T-helper 9 cell (primary cell): ENCODE data around the gene SIK2.
"Not testable (repeated sequence)": the region's sequence is repeated elsewhere in the genome, so short reads cannot be mapped to it uniquely, and the experiment has no call there.

ENCODE experiments used
- DNase-seq: peaks from one replicate; pipeline ENCODE4 v3.0.0-alpha.2; 2020

The SIK2 gene

DNA sequence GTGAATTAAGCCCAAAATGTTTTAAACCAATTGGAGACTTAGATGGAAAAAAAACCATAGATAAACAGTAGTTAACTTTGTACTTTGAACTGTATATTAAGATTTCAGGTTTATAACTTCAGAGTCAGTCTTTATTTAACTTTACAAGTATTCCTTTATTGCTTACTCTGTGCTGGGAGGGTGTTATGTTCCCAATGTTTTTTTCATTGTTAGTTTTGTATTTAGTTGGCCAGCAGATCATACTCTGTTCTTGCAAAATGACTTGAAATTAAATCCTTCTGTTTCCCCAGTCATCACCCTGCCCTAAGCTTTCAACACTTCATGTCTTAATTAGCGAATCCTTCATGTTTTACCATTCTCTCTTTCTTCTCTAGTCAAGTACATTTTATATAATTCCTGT, 25.3 kb downstream of the SIK2 start:
- no peak for DNase-seq

DNA sequence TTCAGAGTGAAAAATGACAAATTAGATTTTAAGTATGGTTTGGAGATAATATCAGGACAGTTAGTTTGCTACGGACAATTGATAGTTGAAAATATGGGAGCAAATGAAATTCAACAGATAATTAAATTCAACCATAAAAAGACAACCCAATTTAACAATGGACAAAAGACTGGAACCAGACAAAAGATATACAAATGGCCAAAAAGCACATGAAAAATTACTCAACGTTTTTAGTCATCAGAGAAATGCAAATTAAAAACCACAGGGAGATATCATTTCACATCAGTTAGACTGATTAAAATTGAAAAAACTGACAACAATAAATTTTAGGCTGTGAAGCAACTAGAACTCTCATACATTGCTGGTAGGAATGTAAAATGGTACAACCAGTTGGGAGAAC, 27.2 kb downstream of the SIK2 start:
- no peak for DNase-seq

DNA sequence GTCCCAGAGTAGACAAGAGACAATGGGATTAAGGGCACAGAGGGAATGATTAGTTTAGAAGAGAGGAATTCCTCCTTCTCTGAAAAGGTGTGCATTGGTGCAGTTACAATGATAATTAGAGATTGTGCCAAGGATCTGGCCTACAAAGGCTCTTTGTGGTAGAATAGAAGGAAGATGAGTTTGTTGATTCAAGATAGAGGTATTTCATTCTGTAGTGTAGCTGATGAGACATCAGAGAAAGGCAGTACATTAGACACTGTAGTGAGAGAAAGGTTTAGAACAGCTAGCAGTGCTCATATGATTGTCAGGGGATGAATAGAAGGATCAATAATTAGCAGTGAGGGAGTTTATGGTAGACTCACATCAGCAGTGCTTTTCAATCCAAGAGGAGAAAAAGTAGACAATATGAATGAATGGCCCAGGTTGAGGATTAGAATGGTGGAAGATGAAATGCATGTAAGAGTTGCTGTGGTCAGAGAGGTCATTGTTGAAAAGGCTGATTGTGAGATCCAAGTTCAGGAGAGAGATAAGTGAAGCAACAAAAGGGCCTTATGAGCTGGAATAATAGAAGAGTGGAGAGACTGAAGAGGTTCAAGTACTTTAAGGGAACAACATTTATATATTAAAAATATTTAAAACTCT, 28.9 kb downstream of the SIK2 start:
- DNase-seq: no peak

DNA sequence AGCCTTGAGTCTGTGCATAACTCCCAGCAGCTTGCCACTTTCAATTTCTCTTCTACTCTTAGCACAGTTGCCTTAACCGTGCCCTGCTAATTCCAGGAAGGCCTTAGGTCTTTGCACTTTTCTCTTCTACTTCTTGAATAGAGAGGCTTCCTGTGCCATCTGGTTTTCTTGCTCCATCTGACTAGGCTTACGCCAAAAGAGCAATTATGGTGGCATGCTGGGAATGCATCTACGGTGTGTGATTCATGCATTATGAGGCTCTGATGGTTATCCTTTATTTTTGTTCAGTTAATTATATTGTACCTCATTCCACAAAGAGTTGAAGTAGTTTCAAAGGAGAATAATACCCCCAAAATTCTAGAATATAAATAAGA, 29.4 kb downstream of the SIK2 start:
- no peak for DNase-seq

DNA sequence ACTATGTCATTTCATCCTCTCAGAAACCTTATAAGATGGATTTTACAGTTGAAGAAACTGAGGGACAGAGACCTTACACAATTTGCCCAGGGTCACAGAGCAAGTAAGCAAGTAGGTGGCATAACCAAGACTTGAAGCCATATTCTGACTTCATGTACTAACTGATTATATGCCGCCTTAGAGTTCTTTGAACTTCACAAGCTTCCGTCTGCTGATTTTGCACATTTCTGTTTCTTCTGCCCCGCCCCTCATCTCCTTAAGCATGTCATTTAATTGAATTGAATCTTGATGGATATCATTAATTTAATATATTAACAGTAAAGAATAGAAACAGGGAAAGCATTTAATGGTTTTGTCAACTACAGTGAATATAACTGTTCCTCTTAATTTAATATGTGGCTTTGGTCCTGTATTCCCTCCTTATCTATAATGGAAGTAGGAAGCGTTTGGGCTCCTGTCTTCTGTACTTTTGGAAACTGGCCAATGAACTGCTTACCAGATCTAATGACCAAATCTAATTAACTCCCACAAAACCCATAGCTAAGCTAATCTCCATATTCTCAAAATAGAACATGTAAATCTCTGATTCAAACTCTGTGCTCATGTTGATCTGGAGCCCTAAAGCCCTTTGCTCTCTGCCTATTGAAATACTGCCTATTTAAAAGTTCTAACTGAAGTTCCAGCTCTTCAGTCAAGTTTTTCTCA, 30.4 kb downstream of the SIK2 start:
- DNase-seq: no peak

DNA sequence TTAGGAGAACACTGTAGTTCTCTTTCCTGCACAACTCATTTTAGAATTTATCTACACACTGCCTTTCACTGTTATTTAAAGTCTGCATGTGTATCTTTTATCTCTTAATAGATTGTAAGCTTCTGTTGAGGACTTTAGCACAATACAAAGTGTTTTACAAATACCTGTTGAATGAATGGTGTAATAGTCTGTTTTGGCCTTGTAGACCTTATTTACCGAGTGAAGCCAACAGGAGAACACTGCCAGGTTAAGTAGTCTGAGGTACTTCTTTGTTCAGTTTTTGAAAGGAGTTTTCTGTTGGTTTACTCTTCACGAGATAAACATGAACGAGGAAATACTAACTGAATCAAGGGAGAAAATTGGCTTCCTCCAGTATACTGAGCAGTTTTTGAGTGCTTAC, 31.0 kb downstream of the SIK2 start:
- no peak for DNase-seq

DNA sequence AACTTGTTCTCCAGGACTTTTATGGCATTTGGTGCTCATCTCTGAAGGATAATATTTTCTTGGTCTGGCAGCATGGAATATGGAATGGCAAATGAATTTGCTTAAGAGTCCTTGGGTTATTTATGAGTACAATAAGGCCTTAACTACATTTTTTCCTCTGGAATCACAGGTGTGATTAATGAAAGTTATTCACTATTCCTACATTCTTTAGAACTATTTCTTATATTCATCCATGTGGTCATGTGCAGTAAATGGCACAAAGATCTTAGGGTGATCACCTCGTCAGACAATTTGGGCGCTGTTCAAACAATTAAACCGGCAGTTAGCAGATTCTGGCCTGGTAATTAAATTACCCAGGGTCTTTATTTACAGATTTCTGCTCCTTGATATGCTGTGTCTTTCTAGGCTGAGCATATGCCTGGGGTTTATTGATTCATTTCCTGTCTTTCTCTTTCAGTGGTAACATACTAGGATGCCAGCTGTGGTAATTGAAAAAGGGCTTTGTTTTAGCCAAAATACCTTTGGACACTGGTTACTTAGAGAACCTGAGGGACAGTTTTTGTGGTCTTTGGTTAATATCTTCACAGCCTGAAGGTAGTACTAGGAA, 31.6 kb downstream of the SIK2 start:
- DNase-seq: no peak

DNA sequence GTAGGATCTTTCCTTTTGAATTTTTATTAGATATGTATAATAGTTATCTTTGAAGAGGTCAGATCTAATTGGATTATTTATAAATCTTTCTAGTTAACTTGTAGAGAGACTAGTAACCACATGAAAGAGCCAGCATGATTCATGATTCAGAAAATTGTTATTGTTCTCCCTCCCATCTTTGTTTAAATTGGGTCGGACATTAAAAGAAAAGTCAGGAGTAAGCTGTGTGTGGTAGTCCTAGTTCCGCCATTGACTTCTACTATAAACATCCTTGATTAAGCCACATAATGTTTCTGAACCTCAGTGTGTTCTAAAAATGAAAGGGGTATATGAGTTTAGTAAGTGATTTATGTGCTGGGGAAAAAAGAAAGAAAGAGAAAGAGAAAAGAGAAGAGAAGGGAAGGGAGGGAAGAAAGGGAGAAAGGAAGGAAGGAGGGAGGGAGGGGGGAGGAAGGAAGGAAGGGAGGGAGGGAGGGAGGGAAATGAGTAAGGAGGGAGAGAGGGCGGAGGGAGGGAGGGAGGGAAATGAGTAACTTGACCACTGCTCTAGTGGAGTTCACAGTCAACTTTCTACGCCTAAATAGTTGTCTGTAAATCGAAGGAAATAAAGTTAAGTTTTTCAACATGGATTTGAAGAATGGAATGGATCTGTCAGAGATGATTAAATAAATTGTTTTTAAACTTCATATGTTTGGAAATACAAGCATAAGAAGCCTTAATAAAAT, 32.9 kb downstream of the SIK2 start:
- no peak for DNase-seq

DNA sequence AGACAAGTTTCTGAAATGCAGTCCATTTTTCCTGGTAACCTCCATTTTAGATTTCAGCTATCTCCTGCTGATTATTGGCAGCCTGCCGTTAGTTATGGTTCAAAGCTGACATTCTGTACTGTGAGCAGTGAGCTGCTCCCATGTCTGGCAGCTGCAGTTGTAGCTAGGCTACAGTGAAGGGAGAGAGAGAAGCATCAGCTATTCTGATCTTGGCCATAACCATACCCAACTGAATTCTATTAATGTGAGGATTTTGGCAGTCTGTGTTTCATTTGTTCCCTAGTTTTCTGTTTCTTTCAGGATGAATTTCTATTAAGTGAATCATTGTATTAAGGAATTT, 33.4 kb downstream of the SIK2 start:
- no peak for DNase-seq

DNA sequence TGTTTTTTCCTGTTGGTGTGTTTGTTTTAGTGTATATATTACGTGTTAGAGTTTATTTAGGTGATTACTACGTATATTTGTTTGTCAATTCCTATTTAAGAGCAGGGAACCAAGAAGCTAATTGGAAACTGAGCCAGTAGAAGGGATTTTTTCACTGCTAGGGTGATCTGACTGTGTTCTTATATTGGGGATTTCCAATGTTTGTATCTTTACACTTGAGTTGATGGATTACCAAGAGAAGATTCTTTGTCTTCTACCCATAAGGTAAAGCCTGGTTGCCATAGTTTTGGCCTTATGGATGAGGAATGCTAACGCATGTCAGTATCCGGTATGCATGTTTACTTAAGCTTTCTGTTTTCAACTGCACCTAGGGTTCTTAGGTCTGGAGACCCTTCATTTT, 35.6 kb downstream of the SIK2 start:
- DNase-seq: no peak

DNA sequence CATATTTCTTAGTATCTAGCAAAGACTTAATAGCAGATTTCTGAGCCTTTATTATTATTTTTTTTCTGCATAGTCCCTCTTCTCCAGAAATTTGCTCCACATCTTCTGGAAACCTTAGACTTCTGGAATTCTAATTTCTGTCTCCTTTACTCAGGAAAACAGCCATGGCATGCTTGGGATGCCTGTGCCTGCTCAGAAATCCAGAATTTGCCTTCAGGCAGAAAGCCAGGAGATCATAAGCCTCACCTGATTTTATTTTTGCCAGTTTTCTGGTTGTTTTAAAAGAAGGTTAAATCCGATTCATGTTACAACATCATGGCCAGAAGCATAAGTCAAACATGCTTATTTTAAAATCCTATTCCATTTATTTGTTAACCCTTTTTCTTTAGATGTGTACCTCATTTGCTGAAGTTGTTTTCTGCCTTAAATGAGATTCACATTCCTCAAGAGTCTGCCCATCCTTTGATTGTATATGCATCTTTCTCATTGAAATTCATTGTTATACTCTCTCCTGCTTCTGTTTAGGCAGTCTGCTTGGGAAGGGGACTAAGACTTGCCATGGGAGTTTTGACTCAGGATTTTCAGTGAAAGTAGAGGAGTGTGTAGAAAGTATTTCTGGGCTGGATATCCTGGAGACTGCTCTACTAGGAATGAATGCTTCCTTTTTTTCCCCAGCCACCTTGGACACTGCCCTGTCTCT, 37.1 kb downstream of the SIK2 start:
- DNase-seq: no peak

DNA sequence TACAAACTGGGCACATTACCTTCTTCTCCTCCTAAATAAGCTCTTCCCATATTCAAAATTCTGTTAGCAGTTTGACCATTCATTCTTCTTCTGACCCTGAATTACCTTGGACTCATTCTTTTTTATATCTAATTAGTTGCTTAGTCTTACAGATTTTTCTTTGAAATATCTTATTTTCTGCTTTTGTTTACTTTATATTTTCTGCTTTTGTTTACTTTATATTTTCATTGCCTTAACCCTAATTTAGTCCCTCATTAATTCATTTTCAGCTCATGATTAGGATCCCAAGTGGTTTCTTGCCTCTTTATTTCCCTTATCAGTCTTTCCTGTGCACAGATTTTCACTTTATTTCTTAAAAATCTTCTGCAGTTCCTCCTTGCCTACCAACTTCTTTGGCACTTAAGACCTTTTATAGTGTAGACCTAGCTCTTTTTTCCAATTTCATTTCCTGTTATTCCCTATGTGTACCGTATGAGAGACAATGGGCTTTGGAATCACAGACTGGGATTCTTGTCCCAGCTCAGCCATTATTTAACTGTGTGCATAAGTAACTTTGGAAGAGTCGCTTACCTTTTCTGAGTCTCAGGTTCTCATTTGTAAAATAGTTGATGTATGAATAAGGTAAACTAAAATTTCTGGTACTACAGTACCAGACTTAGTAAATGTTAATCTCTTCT, 39.2 kb downstream of the SIK2 start:
- DNase-seq: no peak

DNA sequence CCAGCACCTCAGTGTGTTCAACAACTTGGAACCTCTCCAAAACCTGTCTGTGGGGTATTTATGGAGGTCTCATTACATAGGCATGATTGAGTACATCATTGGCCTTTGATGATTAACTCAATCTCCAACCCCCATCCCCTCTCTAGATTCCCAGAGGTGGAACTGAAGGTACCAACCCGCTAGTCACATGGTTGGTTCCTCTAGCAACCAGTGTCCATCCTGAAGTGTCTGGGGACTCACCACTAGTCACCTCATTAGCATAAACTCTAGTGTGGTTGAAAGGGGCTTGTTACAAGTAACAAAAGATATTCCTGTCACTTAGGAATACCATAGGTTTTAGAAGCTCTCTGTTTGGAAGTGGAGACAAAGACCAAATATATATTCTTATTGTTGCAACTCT, 40.3 kb downstream of the SIK2 start:
- DNase-seq: no peak

DNA sequence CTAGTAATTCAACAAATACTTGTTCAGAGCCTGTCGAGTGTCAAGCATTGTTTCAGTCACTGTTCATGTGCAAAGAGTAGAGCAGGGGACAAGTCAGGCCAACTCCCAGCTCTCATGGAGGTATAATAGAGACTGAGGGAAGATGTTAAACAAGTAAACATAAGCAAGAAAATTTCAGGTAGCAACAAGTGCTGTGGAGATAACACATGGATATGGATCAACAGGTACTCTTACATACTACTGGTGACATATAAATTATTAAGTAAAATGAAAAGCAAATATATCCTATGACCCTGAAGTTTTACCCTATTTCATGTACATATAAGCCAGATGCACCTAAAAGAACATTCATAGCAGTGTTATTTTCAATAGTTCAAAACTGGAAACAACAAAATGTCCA, 42.7 kb downstream of the SIK2 start:
- no peak for DNase-seq

DNA sequence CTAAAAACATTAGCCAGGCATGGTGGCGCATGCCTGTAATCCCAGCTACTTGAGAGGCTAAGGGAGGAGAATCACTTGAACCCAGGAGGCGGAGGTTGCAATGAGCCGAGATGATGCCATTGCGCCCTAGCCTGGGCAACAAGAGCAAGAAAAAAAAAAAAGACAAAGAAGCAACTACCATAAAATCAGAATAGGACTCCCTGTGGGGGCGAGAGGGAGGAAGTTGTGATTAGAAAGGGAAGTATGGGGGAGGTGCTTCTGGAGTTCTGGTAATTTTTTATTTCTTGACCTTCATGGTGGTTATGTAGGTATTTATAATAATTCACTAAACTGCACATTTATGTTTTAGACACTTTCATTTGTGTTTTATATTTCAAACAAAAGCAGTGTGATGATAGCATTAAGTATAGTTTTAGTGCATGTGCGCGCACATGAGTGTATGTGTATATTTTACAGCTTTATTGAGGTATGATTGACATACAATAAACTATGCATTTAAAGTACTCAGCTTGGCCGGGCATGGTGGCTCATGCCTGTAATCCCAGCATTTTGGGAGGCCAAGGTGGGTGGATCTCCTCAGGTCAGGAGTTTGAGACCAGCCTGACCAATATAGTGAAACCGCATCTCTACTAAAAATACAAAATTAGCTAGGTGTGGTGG, 43.5 kb downstream of the SIK2 start:
- DNase-seq: no peak

DNA sequence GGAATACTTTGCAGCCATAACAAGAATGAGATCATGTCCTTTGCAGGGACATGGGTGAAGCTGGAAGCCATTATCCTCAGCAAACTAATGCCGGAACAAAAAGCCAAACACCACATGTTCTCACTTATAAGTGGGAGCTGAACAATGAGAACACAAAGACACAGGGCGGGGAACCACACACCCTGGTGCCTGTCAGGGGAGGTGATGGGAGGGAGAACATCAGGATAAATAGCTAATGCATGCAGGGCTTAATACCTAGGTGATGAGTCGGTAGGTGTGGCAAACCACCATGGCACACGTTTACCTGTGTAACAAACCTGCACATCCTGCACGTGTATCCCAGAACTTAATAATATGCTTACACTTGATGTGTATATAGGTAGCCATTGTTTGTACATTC, 49.1 kb downstream of the SIK2 start:
- not testable (repeated sequence) for DNase-seq

DNA sequence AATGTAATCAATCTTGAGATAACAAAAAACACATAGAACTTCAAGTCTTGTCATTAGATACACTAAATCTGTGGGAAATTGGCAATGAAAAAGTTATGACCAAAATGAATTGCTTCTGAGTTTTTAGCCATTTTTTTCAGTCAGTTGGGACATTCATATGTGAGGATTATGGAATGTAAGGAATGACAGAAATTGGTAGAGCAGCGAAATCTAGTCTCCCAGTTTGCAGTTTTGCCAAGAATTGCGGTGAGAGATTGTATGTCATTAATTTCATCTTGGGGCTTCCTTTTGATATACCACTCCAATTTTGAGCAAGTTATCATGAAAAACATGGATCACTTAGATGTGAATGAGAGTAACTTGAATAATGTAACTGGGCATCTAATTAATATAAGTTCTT, 49.9 kb downstream of the SIK2 start:
- no peak for DNase-seq

DNA sequence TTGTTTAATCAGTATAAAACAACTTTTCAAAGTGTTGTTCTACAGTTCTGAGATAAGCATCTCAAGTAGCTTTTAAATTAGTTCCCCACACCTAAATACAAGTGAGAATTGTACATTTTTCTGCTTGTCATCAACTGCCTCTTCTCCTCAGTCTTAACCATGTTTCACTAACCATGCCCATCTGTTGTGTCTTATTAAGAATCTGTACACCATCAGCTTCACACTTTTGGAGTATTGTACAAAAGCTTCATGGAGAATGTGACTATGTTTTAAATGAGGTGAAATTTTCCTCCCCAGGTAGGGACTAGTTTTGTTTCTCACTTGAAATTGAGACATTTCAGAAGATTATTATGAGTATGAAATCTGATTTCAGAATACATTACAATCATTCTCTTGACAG, 52.4 kb downstream of the SIK2 start:
- no peak for DNase-seq

DNA sequence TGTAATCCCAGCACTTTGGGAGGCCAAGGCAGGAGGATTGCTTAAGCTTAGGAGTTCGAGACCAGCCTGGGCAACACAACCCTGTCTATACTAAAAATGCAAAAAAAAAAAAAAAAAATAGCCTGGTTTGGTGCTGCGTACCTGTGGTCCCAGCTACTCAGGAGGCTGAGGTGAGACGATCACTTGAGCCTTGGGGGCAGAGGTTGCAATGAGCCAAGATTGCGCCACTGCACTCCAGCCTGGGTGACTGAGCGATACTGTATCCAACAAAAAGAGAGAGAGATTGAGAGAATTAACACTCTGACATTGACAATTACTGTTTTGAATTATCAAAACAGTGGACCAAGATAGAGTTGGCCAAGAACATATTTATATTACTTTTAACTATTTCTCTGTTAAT, 53.7 kb downstream of the SIK2 start:
- DNase-seq: no peak

DNA sequence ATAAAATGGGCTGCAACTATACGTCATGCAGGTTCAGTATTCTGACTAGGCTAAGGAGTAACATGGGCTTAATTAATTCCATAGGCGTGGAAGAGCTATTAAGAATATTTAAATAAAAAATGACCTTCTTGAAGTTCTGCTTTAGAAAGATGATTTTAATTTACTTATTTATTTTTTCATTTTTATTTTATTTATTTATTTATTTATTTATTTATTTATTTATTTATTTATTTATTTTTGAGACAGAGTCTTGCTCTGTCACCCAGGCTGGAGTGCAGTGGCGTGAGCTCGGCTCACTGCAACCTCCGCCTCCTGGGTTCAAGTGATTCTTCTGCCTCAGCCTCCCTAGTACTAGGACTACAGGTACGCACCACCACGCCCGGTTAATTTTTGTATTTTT, 55.7 kb downstream of the SIK2 start:
- DNase-seq: not testable (repeated sequence)

DNA sequence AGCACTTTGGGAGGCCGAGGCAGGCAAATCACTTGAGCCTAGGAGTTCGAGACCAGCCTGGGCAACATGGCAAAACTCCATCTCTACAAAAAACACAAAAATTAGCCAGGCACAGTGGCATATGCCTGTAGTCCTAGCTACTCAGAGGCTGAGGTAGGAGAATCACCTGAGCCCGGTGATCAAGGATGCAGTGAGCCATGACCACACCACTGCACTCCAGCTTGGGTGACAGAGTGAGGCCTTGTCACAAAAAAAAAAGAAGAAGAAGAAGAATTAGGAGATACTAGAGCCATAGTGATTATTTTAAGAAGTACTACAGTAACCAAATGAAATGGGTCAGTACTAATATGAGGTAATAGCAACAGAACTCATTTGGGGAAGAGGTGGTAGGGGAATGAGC, 56.2 kb downstream of the SIK2 start:
- DNase-seq: not testable (repeated sequence)
